HepG2 (cell line): ENCODE measurements around the gene IFI27L2. TPM values are rescaled to one million over a fixed set of nuclear protein-coding genes. Genes with fewer than 3 reads are reported as not detected.
A peak's percentile ranks its signal among the peaks of the same experiment; 100 is the strongest.

Source experiments
- ERF ChIP-seq: IDR thresholded peaks from 2 replicates; pipeline ENCODE4 v1.6.1; 2018; ENCODE audit warnings: missing biosample characterization, missing genetic modification reagents
- FOXM1 ChIP-seq: sonication (generic); formaldehyde crosslinking; IDR thresholded peaks from 2 replicates; pipeline ENCODE4 v1.5.0; 2020; ENCODE audit warnings: missing genetic modification reagents
- IRF9 ChIP-seq: sonication (generic); formaldehyde crosslinking; IDR thresholded peaks from 2 replicates; pipeline ENCODE4 v1.8.0; 2022; ENCODE audit warnings: missing genetic modification reagents, mild to moderate bottlenecking, borderline replicate concordance
- KDM6A ChIP-seq: IDR thresholded peaks from 2 replicates; pipeline ENCODE4 v1.6.1; 2016; ENCODE audit warnings: low read depth
- KMT2B ChIP-seq: IDR thresholded peaks from 2 replicates; pipeline ENCODE4 v1.6.1; 2016; ENCODE audit warnings: missing genetic modification reagents, missing compliant biosample characterization
- NFYB ChIP-seq: sonication (generic); formaldehyde crosslinking; IDR thresholded peaks from 2 replicates; pipeline ENCODE4 v1.4.0; 2020; ENCODE audit warnings: missing genetic modification reagents
- NFYC ChIP-seq: IDR thresholded peaks from 2 replicates; pipeline ENCODE4 v1.6.1; 2016; ENCODE audit warnings: missing genetic modification reagents, missing compliant biosample characterization
- NRL ChIP-seq: sonication (generic); formaldehyde crosslinking; IDR thresholded peaks from 2 replicates; pipeline ENCODE4 v1.5.0; 2020; ENCODE audit warnings: missing genetic modification reagents, mild to moderate bottlenecking, moderate library complexity, borderline replicate concordance
- PRDM15 ChIP-seq: sonication (generic); formaldehyde crosslinking; IDR thresholded peaks from 2 replicates; pipeline ENCODE4 v1.4.0; 2020; ENCODE audit warnings: missing genetic modification reagents
- SETDB1 ChIP-seq: sonication (generic); formaldehyde crosslinking; IDR thresholded peaks from 2 replicates; pipeline ENCODE4 v1.5.1; 2020; ENCODE audit warnings: missing genetic modification reagents, mild to moderate bottlenecking, borderline replicate concordance
- TFE3 ChIP-seq: IDR thresholded peaks from 2 replicates; pipeline ENCODE4 v1.6.1; 2016
- ZBTB34 ChIP-seq: sonication (generic); formaldehyde crosslinking; IDR thresholded peaks from 2 replicates; pipeline ENCODE4 v1.8.0; 2022; ENCODE audit warnings: mild to moderate bottlenecking, missing genetic modification reagents
- ZNF567 ChIP-seq: sonication (generic); formaldehyde crosslinking; IDR thresholded peaks from 2 replicates; pipeline ENCODE4 v1.8.1; 2023; ENCODE audit warnings: mild to moderate bottlenecking, missing genetic modification reagents, borderline replicate concordance
- ZNF737 ChIP-seq: sonication (generic); formaldehyde crosslinking; IDR thresholded peaks from 2 replicates; pipeline ENCODE4 v1.5.0; 2020; ENCODE audit warnings: missing genetic modification reagents, mild to moderate bottlenecking, borderline replicate concordance
- ZNF878 ChIP-seq: sonication (generic); formaldehyde crosslinking; IDR thresholded peaks from 2 replicates; pipeline ENCODE4 v1.8.1; 2023; ENCODE audit warnings: mild to moderate bottlenecking, missing genetic modification reagents, moderate library complexity
- polyA plus RNA-seq, 8 experiments: library from polyadenylated mRNA; depleted of rRNA in 3 of 8; stranded (reverse) in 7 of 8; unstranded in 1 of 8; fragments of >200 nt; fragmentation: Illumina TruSeq in 4 of 8; extraction: Trizol in 4 of 8; gene quantifications; 2 replicates each; pipeline versions ENCODE4 v1.2.1 to v1.2.3, GENCODE V29; 2011 to 2016; ENCODE audit warnings: low read depth in 4 of 8, missing spikeins in 1 of 8, mixed read lengths in 1 of 8; ENCODE audit not compliant: insufficient read depth in 1 of 8
- total RNA-seq, 5 experiments: library from RNA; depleted of rRNA; stranded (reverse); fragments of >200 nt; fragmentation: Illumina TruSeq; extraction: Trizol; gene quantifications; 2 replicates each; pipeline ENCODE4 v1.2.3, GENCODE V29; 2016; ENCODE audit warnings: low read depth in 1 of 5
- TF ChIP-seq, protein P1 (sequence below): sonication (generic); formaldehyde crosslinking; IDR thresholded peaks from 2 replicates; pipeline ENCODE4 v1.4.0; 2020; ENCODE audit warnings: mild to moderate bottlenecking, missing genetic modification reagents

Gene IFI27L2
- total and polyA plus RNA-seq, 2 of the 13 experiments (the other 11 are each of a cell fraction or from before 2014, with no cell fraction given) = 4.3 to 4.8 TPM

- TF ChIP-seq ZBTB34 (CRISPR knock-in tag) (no peak), SETDB1 (CRISPR knock-in tag) (no peak), ERF (CRISPR knock-in tag) (no peak), KMT2B (CRISPR knock-in tag) (peak; percentile 94), PRDM15 (CRISPR knock-in tag) (no peak), ZNF878 (CRISPR knock-in tag) (no peak), FOXM1 (CRISPR knock-in tag) (no peak), IRF9 (CRISPR knock-in tag) (peak; percentile 66; the same call in 1 of the 2 replicates), NFYB (peak; percentile 93), TFE3 (CRISPR knock-in tag) (no peak), NFYC (CRISPR knock-in tag) (peak; percentile 93), NRL (CRISPR knock-in tag) (peak; percentile 90), KDM6A (no peak), ZNF737 (CRISPR knock-in tag) (0 out of 2 replicates have a peak, but pooled peaks have one; percentile 52), ZNF567 (CRISPR knock-in tag) (no peak)
- TF ChIP-seq, protein P1, sequence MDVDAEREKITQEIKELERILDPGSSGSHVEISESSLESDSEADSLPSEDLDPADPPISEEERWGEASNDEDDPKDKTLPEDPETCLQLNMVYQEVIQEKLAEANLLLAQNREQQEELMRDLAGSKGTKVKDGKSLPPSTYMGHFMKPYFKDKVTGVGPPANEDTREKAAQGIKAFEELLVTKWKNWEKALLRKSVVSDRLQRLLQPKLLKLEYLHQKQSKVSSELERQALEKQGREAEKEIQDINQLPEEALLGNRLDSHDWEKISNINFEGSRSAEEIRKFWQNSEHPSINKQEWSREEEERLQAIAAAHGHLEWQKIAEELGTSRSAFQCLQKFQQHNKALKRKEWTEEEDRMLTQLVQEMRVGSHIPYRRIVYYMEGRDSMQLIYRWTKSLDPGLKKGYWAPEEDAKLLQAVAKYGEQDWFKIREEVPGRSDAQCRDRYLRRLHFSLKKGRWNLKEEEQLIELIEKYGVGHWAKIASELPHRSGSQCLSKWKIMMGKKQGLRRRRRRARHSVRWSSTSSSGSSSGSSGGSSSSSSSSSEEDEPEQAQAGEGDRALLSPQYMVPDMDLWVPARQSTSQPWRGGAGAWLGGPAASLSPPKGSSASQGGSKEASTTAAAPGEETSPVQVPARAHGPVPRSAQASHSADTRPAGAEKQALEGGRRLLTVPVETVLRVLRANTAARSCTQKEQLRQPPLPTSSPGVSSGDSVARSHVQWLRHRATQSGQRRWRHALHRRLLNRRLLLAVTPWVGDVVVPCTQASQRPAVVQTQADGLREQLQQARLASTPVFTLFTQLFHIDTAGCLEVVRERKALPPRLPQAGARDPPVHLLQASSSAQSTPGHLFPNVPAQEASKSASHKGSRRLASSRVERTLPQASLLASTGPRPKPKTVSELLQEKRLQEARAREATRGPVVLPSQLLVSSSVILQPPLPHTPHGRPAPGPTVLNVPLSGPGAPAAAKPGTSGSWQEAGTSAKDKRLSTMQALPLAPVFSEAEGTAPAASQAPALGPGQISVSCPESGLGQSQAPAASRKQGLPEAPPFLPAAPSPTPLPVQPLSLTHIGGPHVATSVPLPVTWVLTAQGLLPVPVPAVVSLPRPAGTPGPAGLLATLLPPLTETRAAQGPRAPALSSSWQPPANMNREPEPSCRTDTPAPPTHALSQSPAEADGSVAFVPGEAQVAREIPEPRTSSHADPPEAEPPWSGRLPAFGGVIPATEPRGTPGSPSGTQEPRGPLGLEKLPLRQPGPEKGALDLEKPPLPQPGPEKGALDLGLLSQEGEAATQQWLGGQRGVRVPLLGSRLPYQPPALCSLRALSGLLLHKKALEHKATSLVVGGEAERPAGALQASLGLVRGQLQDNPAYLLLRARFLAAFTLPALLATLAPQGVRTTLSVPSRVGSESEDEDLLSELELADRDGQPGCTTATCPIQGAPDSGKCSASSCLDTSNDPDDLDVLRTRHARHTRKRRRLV (CRISPR knock-in tag) = no peak
Measured at GRCh38 chr14:94080621-94081385, 48.6 kb downstream of the IFI27L2 start, which contains the start of the genes DDX24 and IFI27L1 (continued).
